HCT116 (cell line): ENCODE measurements around the gene RPH3AL.

Experiments used
- CTCF ChIP-seq, 3 experiments: fragments of 200-600 bp in 1 of 3; sonication (generic) in 1 of 3; IDR thresholded peaks in 2 of 3; conservative IDR thresholded peaks in 1 of 3; 2 replicates each; pipeline ENCODE4 v1.5.1; 2012 to 2017; ENCODE audit warnings: low read depth in 2 of 3, low read length in 2 of 3, antibody characterized with exemption in 1 of 3, borderline replicate concordance in 1 of 3, control low read depth in 1 of 3, mild to moderate bottlenecking in 1 of 3, mixed read lengths in 1 of 3, mixed run types in 1 of 3, moderate library complexity in 1 of 3; ENCODE audit not compliant: insufficient read depth in 1 of 3
- EGR1 ChIP-seq: IDR thresholded peaks from 2 replicates; pipeline ENCODE4 v1.6.1; 2012; ENCODE audit warnings: low read depth
- POLR2A ChIP-seq: IDR thresholded peaks from 2 replicates; pipeline ENCODE4 v1.7.0; 2011; ENCODE audit warnings: borderline replicate concordance; ENCODE audit not compliant: insufficient read depth, insufficient read length; ENCODE audit errors: extremely low read depth
- POLR2AphosphoS5 ChIP-seq: IDR thresholded peaks from 2 replicates; pipeline ENCODE4 v1.6.1; 2011; ENCODE audit warnings: mild to moderate bottlenecking, low read depth, low read length, moderate library complexity
- ZNF274 ChIP-seq: fragments of 200-500 bp; sonication (Bioruptor generic); IDR thresholded peaks from 2 replicates; pipeline ENCODE4 v1.6.1; 2014; ENCODE audit warnings: mild to moderate bottlenecking, low read depth, low read length, inconsistent platforms

GRCh38 chr17:360092-360750, 7.6 kb upstream of the RPH3AL start:
- TF ChIP-seq ZNF274, result no peak
- TF ChIP-seq POLR2A, result no peak
- no peak for TF ChIP-seq CTCF (IDR thresholded peaks at IDR 0.05 in 2 of 3, conservative IDR thresholded peaks at IDR 0.05 in 1 of 3; ENCODE audit: borderline replicate concordance in 1 of 3, insufficient read depth in 1 of 3, low read depth in 2 of 3, low read length in 2 of 3)
- no peak for TF ChIP-seq POLR2AphosphoS5
- no peak for TF ChIP-seq EGR1
